Testis (tissue), 3 donors: ENCODE measurements around the gene S100A14. TPM values are rescaled to one million over a fixed set of nuclear protein-coding genes. Genes with fewer than 3 reads are reported as not detected.

ENCODE experiments used
- DNase-seq: peaks from one replicate; pipeline ENCODE4 v3.0.0-alpha.2; 2019
- H3K27ac ChIP-seq, 2 donors: fragments of 200-600 bp; sonication (generic); one replicate each; pipeline ENCODE4 v1.5.1; 2019
- H3K27me3 ChIP-seq: fragments of 200-600 bp; sonication (generic); one replicate; pipeline ENCODE4 v1.5.1; 2019
- H3K36me3 ChIP-seq: fragments of 200-600 bp; sonication (generic); one replicate; pipeline ENCODE4 v1.5.1; 2017; ENCODE audit warnings: low read depth; ENCODE audit errors: missing control alignments
- H3K4me1 ChIP-seq: fragments of 200-600 bp; sonication (generic); one replicate; pipeline ENCODE4 v1.5.1; 2019
- H3K4me3 ChIP-seq, 2 donors: fragments of 200-600 bp; sonication (generic); one replicate each; pipeline ENCODE4 v1.5.1; 2017 to 2019
- H3K9me3 ChIP-seq: fragments of 200-600 bp; sonication (generic); one replicate; pipeline ENCODE4 v1.5.1; 2017
- CTCF ChIP-seq, 3 experiments: fragments of 450-650 bp in 2 of 3; fragments of 200-600 bp in 1 of 3; sonication (generic) in 1 of 3; IDR thresholded peaks; one replicate each; pipeline ENCODE4 v1.5.1; 2016 to 2019; ENCODE audit warnings: antibody characterized with exemption in 3 of 3, mild to moderate bottlenecking in 2 of 3, moderate library complexity in 1 of 3
- POLR2A ChIP-seq: fragments of 450-650 bp; IDR thresholded peaks from one replicate; pipeline ENCODE4 v1.6.1; 2017; ENCODE audit warnings: antibody characterized with exemption, mild to moderate bottlenecking, moderate library complexity
- WGBS, 2 donors: methylation state at CpG; one replicate each; pipeline ENCODE4 v1.1.5; 2018; 5-methylcytosine and 5-hydroxymethylcytosine counted together
- intact Hi-C: fragments of 100-400 bp; cut with DNase I; formaldehyde crosslinking; loops from one replicate; pipeline ENCODE4 v1.15.1; 2023; ENCODE audit warnings: low total_unique reads
- polyA plus RNA-seq: library from polyadenylated mRNA; stranded (reverse); fragments of 350-450 nt; fragmentation: Illumina TruSeq; extraction: RNeasy Lipid Tissue Mini Kit (QIAGEN cat#74804); gene quantifications from one replicate; pipeline ENCODE4 v1.2.3, GENCODE V29; 2014; ENCODE audit warnings: low read depth, low replicate concordance; ENCODE audit not compliant: insufficient read depth
- total RNA-seq, 2 donors: library from RNA; depleted of rRNA; stranded (reverse); fragments of >200 nt; gene quantifications; one replicate each; pipeline ENCODE4 v1.2.3, GENCODE V29; 2016

The S100A14 gene
- total and polyA plus RNA-seq, 3 donors from 2014 or later: 1.6 TPM; not detected in 2

- Histone ChIP-seq H3K27ac (peak overlapping the region; percentile 98 to 99), H3K4me1 (peaks cover 5% of the 10 kb centered on the region), H3K9me3 (no peaks in the 10 kb centered on the region), H3K27me3 (no peaks in the 10 kb centered on the region), H3K4me3 (no peak overlapping the region), H3K36me3 (no peaks in the 10 kb centered on the region)
- TF ChIP-seq POLR2A: no peak
- TF ChIP-seq CTCF (IDR thresholded peaks at IDR 0.05): no peak
- WGBS, 2 donors: 65 to 71% methylated on average over 9 of the region's 9 CpGs
- no peak for DNase-seq
- intact Hi-C loops: no loop called here
Observed at GRCh38 chr1:153659656-153660055, 43.5 kb upstream of the S100A14 start.

GRCh38 chr1:153659175-153659534 is 43.0 kb upstream of the S100A14 start:
- DNase-seq: no peak
- TF ChIP-seq CTCF (IDR thresholded peaks at IDR 0.05) (no peak), POLR2A (no peak)
- Histone ChIP-seq H3K9me3 (no peaks in the 10 kb centered on the region), H3K27me3 (no peaks in the 10 kb centered on the region), H3K27ac (peak overlapping the region; percentile 98 to 99), H3K36me3 (no peaks in the 10 kb centered on the region), H3K4me3 (peak overlapping the region; percentile 88 to 93), H3K4me1 (peaks cover 5% of the 10 kb centered on the region)
- 13 to 23% methylated on average over 8 of the region's 8 CpGs for WGBS, 2 donors
- intact Hi-C loops: no loop called here

GRCh38 chr1:153658400-153659174 is 42.5 kb upstream of the S100A14 start, which contains the start of gene SNAPIN:
SNAPIN (plus strand) TSS chr1:153658703; CDS start chr1:153658744, 41 bp downstream.
- Histone ChIP-seq H3K4me3 (peak within 1 kb of the TSS; percentile 88 to 93), H3K4me1 (peaks cover 5% of the 10 kb centered on the region), H3K27me3 (no peaks in the 10 kb centered on the region), H3K27ac (peak within 1 kb of the TSS; percentile 98 to 99), H3K9me3 (no peaks in the 10 kb centered on the region), H3K36me3 (no peaks in the 10 kb centered on the region)
- TF ChIP-seq CTCF (IDR thresholded peaks at IDR 0.05) (peak; percentile 11 to 41 (median 20)), POLR2A (peak; percentile 3)
- WGBS, 2 donors: 2 to 4% methylated on average over 17 to 51 of the region's 53 CpGs
- intact Hi-C loops: no loop called here
- peak; percentile 93 for DNase-seq

- peaks cover 5% of the 10 kb centered on the region for H3K4me1 ChIP-seq
- H3K27me3 ChIP-seq: no peaks in the 10 kb centered on the region
- intact Hi-C loops: no loop called here
- H3K9me3 ChIP-seq: no peaks in the 10 kb centered on the region
- TF ChIP-seq CTCF (IDR thresholded peaks at IDR 0.05) (no peak), POLR2A (no peak)
- no peaks in the 10 kb centered on the region for H3K36me3 ChIP-seq
- H3K4me3 ChIP-seq: no peak overlapping the region
- WGBS, 2 donors: 89 to 92% methylated on average over 3 of the region's 3 CpGs
- DNase-seq: no peak
- H3K27ac ChIP-seq: no peak overlapping the region
Observed at GRCh38 chr1:153655333-153655732, 39.2 kb upstream of the S100A14 start.
